Umbilical cord (tissue), 2 donors: ENCODE data around the gene CCDC116. TPM values are rescaled to one million over a fixed set of nuclear protein-coding genes. Genes with fewer than 3 reads are reported as not detected.
"Not testable (repeated sequence)": the region's sequence is repeated elsewhere in the genome, so short reads cannot be mapped to it uniquely, and the experiment has no call there.

Source experiments
- DNase-seq: peaks from one replicate; pipeline ENCODE4 v3.0.0-alpha.2; 2015; ENCODE audit warnings: low spot score
- total RNA-seq: library from RNA; depleted of rRNA; stranded (reverse); fragments of >200 nt; gene quantifications from one replicate; pipeline ENCODE4 v1.2.3, GENCODE V29; 2014; ENCODE audit warnings: low replicate concordance; ENCODE audit not compliant: insufficient read depth

CCDC116 gene
- total RNA-seq, 1 donor from 2014 or later = not detected

DNA sequence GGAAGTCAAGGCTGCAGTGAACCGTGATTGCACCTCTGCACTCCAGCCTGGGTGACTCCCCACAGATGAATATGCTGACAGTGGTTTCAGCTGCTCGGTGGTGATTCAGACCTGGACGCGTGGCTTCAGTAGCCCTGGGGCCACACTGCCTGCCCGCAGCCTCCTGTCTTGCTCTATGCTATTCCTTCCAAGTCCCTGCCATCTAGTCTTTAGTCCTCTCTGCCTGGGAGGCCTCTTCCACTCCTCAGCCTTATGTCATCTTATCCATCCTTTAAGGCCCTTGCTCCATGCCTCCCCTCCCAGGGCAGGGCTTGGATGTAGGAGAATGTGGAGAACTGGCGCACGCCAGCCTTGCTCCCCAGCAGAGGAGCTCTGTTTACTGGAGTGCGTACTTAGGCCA is 25.8 kb upstream of the CCDC116 start:
- no peak for DNase-seq

- not testable (repeated sequence) for DNase-seq
Measured at GRCh38 chr22:21609556-21610157, 22.9 kb upstream of the CCDC116 start.

DNA sequence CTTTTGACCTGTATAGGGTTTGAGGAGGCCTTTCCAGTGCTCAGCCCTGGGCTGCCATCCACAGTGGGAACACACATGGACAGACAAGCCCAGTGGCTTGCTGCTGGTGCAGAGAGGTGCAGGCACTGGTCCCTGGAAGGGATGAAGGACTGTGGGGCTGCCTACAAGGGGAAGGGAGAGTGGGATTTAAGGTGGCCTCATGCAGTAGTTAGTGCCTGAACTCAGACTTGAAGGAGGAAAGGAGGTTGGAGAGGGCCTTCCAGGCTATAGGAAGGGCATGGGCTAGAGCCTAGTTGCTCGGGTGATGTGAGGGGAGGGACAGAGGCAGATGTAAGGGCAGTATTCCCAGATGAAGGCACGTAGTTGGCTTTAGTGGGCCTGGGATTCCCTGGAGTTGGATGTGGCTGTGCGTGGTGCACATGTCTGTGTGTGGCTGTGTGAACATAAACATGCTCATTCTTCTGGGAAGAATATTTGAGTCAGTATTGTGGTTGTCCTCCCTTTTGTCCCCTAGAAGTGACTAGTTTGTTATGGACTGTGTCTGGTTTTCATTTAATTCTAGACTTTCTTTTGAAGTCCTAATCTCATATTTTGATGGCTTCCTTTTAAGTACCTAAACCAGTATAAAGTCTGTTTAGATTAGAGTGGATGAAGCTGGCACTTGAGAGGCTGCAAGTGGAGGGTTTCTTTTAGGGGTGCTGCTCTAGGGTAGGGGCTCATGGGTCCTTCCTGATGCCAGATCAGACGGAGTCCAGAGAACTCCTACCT is 21.2 kb upstream of the CCDC116 start:
- DNase-seq = no peak

DNA sequence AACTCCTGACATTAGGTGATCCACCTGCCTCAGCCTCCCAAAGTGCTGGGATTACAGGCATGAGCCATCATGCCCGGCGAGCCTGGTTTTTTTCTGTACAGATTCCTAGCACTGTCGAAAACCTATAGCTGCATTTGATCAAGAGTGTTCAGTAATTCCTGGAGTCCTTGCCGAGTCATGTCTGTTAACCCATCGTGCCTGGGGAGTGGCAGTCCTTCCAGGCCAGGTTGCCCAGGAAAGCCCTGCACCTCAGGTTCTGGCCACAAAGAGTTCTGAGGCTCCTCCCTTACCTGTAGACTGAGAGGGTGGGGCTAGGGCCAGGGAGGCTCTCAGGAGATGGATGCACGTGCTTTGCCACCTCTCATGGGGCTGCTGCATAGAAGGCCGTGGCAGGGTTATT is 19.7 kb upstream of the CCDC116 start:
- no peak for DNase-seq

DNA sequence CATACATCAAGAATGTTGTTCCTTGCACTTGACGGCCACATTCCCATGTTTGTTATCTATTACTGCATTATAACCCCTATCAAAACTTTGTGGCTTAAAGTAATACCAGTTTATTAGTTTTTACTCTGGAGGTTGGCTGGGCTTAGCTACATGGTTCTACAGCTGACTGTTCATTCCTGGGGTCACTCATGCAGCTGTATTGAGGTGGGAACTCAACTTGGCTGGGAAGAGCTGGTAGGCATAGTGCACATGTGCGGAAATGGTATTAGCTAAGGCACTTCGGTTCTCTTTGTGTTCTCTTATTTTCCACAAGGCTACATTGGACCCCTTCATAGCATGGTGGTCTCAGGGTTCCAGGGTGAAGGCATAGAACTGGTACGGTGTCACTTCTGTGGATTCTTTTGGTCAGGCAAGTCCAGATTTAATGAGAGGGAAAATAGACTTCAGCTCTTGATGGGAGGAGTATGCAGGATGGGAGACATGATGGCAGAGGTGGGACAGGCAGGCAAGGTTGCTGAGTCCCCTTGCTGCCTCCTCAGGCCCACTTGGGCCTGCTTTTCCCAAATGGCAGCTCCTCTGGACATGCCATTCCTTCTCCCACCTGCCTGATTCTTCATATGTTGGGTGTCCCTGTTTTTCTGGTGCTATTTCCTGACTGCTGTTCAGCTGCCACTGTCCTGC is 18.9 kb upstream of the CCDC116 start:
- no peak for DNase-seq

DNA sequence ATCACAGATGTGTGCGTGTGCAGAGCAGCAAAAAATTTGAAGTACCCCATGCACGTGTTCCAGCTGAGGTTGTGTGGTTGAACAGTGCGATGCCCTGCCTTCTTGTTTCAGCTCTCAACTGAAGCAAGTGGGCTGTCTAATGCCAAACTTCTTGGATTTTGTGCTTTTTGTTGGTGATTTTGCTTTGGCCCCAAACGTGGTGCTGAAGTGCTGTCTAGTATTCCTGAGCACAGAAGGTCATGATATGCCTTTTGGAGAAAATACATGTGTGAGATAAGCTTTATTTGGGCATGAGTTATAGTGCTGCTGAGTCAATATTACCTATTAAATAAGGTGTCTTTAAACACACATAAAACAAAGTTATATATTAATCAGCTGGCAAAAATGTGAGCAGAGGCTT is 16.8 kb upstream of the CCDC116 start:
- DNase-seq = no peak

- not testable (repeated sequence) for DNase-seq
Measured at GRCh38 chr22:21617337-21617736, 15.2 kb upstream of the CCDC116 start.

DNA sequence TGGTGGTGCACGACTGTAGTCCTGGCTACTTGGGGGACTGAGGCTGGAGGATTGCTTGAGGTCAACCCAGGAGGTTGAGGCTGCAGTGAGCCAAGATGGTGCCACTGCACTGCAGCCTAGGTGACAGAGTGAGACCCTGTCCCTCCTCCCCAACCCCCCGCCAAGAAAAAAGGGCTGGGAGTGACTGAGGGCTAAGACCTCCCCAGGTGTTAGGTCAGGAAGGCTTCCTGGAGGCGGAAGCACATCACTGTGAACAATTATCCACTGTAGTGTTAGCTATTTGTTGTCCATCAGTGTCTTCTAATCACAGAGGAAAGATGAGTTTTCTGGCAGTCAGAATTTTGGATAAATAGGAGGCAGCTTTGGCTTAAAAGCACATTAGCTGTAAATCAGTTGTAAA is 11.5 kb upstream of the CCDC116 start:
- no peak for DNase-seq

GRCh38 chr22:21622011-21622918 is 10.3 kb upstream of the CCDC116 start:
- peak; percentile 29 for DNase-seq

GRCh38 chr22:21622919-21623647 is 9.5 kb upstream of the CCDC116 start:
- DNase-seq = no peak

DNA sequence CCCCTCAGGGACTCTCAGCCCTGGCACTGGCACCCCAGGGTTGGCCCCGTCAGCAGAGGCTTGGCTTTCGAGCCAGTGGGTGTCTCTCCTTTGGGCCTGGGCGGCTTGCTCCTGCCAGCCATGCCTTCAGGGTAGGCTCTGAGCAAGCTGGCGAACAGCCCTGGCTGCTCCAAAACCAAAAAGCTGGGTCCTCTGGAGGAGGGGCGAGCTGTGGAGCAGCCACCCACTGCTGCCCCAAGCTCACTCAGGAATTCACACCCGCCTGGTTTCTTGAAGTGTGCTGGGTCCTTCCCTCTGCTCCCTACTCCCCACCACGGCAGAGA is 9.0 kb upstream of the CCDC116 start:
- DNase-seq = no peak

GRCh38 chr22:21624120-21624879 is 8.3 kb upstream of the CCDC116 start:
- DNase-seq = no peak

- DNase-seq = no peak
Measured at GRCh38 chr22:21624880-21625791, 7.4 kb upstream of the CCDC116 start.

DNA sequence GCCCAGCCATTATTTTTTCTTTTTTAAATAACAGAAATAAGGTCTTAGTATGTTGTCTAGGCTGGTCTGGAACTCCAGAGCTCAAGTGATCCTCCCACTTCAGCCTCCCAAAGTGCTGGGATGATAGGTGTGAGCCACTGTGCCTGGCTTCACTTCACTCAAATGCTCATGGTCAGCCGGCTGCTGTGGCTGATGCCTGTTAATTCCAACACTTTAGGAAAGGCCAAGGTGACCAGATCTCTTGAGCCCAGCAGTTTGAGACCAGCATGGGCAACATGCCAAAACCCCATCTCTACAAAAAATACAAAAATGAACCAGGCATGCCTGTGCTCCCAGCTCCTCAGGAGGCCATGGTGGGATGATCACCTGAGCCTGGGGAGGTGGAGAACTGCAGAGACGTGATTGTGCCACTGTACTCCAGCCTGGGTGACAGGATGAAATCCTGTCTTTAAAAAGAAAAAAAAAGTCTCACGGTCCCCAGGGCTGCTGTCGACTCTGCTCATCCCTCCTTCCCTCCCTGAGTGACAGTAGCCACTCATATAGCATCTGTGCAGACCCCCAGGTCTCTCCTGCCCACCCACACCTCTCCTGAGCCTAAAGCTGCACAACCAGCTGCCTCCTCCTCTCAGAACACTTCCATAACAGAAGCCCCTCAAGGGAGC is 6.4 kb upstream of the CCDC116 start:
- no peak for DNase-seq

DNA sequence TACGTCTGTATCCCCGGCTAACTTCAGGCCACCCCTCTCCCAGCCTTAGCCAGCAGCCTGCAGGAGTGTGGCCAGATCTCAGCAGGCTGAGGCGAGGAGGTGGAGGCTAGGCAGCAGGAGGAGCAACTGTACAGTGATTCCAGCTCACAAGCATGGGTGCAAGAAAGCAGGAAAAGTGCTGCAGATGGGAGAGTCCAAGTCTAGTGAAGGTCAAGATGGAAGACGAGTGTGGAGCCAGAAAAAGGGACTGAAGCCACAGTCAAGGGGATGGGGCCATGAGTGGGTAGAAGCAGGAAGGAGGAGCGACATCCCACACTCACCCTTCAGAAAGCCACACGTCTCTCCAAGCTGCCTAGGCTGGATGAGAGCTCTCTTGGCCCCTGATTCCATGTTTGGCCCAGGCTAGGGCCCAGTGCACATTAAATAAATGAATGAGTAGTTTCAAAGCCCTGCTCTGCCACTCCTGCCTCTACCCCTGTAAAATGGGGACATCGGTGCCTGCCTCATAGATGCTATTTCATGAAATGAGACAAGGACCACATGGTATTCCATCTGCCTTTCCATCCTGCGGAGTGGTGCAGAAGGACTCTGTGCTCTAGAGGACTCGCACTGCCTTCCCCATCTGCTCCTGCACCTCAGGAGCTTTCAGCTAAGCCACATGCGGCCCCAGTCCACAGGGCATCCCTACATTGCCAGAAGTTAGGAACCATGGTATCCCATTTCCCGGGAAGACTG is 5.7 kb upstream of the CCDC116 start:
- no peak for DNase-seq

DNA sequence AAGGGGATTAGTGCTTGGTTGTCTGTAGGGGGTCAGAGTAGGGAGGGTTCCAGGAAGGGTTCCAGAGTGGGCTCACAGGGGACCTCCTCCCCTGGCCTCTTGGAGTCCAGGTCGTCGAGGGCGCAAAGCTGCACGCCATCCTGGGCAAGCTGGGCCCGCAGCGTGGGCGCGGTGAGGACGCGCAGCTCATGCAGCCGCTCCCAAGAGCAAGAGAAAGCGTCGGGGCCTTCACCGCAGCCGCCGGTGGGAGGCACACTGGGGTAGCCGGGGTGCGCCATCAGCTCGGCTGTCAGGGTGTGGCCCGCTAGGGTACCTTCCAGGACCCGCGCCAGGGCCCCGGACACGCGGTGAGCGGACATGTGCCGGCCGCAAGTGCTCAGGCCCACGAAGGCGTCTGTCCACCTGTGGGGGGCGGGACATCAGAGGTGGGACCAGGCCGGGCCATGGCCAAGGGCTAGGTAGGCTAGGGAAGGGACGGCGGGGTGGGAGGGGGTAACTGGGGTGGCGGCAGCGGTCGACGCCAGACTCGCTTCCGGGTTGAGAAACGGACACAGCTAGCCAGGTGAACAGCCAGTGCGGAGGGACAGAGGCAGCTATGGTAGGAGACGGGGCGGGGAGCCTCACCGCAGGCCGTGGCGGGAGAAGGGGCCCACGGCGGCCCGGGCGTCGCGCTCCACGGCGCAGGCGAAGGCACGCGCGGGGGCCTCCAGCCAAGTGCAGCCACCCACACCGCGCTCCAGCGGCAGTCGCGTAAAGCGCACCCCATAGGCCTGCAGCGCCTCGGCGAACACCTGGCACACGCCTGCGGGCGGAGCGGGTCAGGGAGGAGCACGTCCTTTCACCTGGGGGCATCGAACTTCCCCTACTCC is 3.9 kb upstream of the CCDC116 start:
- no peak for DNase-seq
